ENCODE measurements around the gene SPATA32. TPM values are rescaled to one million over a fixed set of nuclear protein-coding genes. Genes with fewer than 3 reads are reported as not detected.

The SPATA32 gene
- total RNA-seq, 2 donors from 2014 or later: not detected

- no peak for DNase-seq
- H3K9me3 ChIP-seq: no peaks in the 10 kb centered on the region
- H3K27ac ChIP-seq: peak overlapping the region; percentile 84
- no peak for TF ChIP-seq CTCF (IDR thresholded peaks at IDR 0.05)
- H3K36me3 ChIP-seq: no peaks in the 10 kb centered on the region
- H3K4me3 ChIP-seq: no peak overlapping the region
- peaks cover 13% of the 10 kb centered on the region for H3K4me1 ChIP-seq
- peaks cover 10% of the 10 kb centered on the region for H3K27me3 ChIP-seq
- peak overlapping the region; percentile 46 to 65 for H3K9ac ChIP-seq (ENCODE audit: low read depth in 2 of 2, low read length in 2 of 2)
- intact Hi-C loops (cut with DNase I): no loop called here
These were observed 35.3 kb downstream of the SPATA32 start for GRCh38 chr17:45226576-45226975.

- peak; percentile 77 for DNase-seq
- Histone ChIP-seq H3K36me3 (no peaks in the 10 kb centered on the region), H3K4me1 (peaks cover 12% of the 10 kb centered on the region), H3K9me3 (no peaks in the 10 kb centered on the region), H3K27ac (peak overlapping the region; percentile 84), H3K4me3 (peak overlapping the region; percentile 22), H3K27me3 (peaks cover 15% of the 10 kb centered on the region), H3K9ac (ENCODE audit: low read depth in 2 of 2, low read length in 2 of 2) (peak overlapping the region; percentile 46 to 65)
- intact Hi-C loops (cut with DNase I): no loop called here
- TF ChIP-seq CTCF (IDR thresholded peaks at IDR 0.05): no peak
These were observed 35.8 kb downstream of the SPATA32 start for GRCh38 chr17:45225964-45226530.

GRCh38 chr17:45225051-45225700, 36.7 kb downstream of the SPATA32 start:
- no peaks in the 10 kb centered on the region for H3K9me3 ChIP-seq
- peak overlapping the region; percentile 84 for H3K27ac ChIP-seq
- H3K27me3 ChIP-seq: peaks cover 18% of the 10 kb centered on the region
- DNase-seq: no peak
- H3K4me1 ChIP-seq: peaks cover 9% of the 10 kb centered on the region
- no peak for TF ChIP-seq CTCF (IDR thresholded peaks at IDR 0.05)
- intact Hi-C loops (cut with DNase I): no loop called here
- no peaks in the 10 kb centered on the region for H3K36me3 ChIP-seq
- H3K4me3 ChIP-seq: peak overlapping the region; percentile 22
- H3K9ac ChIP-seq (ENCODE audit: low read depth in 2 of 2, low read length in 2 of 2): peak overlapping the region; percentile 19 to 76

GRCh38 chr17:45224671-45225050, 37.2 kb downstream of the SPATA32 start:
- no peak for DNase-seq
- no peaks in the 10 kb centered on the region for H3K36me3 ChIP-seq
- intact Hi-C loops (cut with DNase I): no loop called here
- H3K4me3 ChIP-seq: peak overlapping the region; percentile 22
- peaks cover 18% of the 10 kb centered on the region for H3K27me3 ChIP-seq
- peak overlapping the region; percentile 19 to 76 for H3K9ac ChIP-seq (ENCODE audit: low read depth in 2 of 2, low read length in 2 of 2)
- H3K27ac ChIP-seq: peak overlapping the region; percentile 84
- TF ChIP-seq CTCF (IDR thresholded peaks at IDR 0.05): no peak
- peaks cover 9% of the 10 kb centered on the region for H3K4me1 ChIP-seq
- no peaks in the 10 kb centered on the region for H3K9me3 ChIP-seq

GRCh38 chr17:45223539-45224528, 38.1 kb downstream of the SPATA32 start:
- H3K9ac ChIP-seq (ENCODE audit: low read depth in 2 of 2, low read length in 2 of 2): peak overlapping the region; percentile 76
- peak; percentile 21 for DNase-seq
- peak overlapping the region; percentile 42 for H3K4me3 ChIP-seq
- H3K27me3 ChIP-seq: peaks cover 18% of the 10 kb centered on the region
- H3K36me3 ChIP-seq: no peaks in the 10 kb centered on the region
- intact Hi-C loops (cut with DNase I): no loop called here
- peak overlapping the region; percentile 84 for H3K27ac ChIP-seq
- TF ChIP-seq CTCF (IDR thresholded peaks at IDR 0.05): no peak
- no peaks in the 10 kb centered on the region for H3K9me3 ChIP-seq
- peaks cover 9% of the 10 kb centered on the region for H3K4me1 ChIP-seq
